ENCODE results near the gene FANCD2. TPM values are rescaled to one million over a fixed set of nuclear protein-coding genes. Genes with fewer than 3 reads are reported as not detected.
"Not testable (repeated sequence)": the region's sequence is repeated elsewhere in the genome, so short reads cannot be mapped to it uniquely, and the experiment has no call there.

The FANCD2 gene
- total and polyA plus RNA-seq, 4 donors = 1.9 to 5.4 (median 4.7) TPM; not detected in 1

- Histone ChIP-seq H3K36me3 (ENCODE audit: control insufficient read depth in 1 of 2, insufficient read depth in 2 of 2, low read length in 1 of 2) (no peaks in the 10 kb centered on the region), H3K9me3 (ENCODE audit: control insufficient read depth, low read length) (no peaks in the 10 kb centered on the region), H3K27ac (ENCODE audit: low read depth in 1 of 2, low read length in 2 of 2) (no peak overlapping the region), H3K27me3 (ENCODE audit: control insufficient read depth in 1 of 2, insufficient read depth in 2 of 2, low read length in 1 of 2) (no peaks in the 10 kb centered on the region), H3K4me1 (ENCODE audit: control insufficient read depth in 1 of 2, insufficient read depth in 2 of 2, low read length in 2 of 2) (no peaks in the 10 kb centered on the region), H3K4me3 (ENCODE audit: low read length in 2 of 2) (no peak overlapping the region)
- intact Hi-C loops (cut with DNase I) = no loop called here
- ATAC-seq (ENCODE audit: low FRiP score) = no peak
- no peak for DNase-seq
- 95 to 96% methylated on average over 2 of the region's 2 CpGs for WGBS, 2 donors
Measured at GRCh38 chr3:10002951-10003350, 23.3 kb upstream of the FANCD2 start.

- H3K36me3 ChIP-seq (ENCODE audit: control insufficient read depth in 1 of 2, insufficient read depth in 2 of 2, low read length in 1 of 2) = no peaks in the 10 kb centered on the region
- DNase-seq (no peak), ATAC-seq (ENCODE audit: low FRiP score) (no peak)
- H3K9me3 ChIP-seq (ENCODE audit: control insufficient read depth, low read length) = no peaks in the 10 kb centered on the region
- no peak overlapping the region for H3K4me3 ChIP-seq (ENCODE audit: low read length in 2 of 2)
- no peaks in the 10 kb centered on the region for H3K27me3 ChIP-seq (ENCODE audit: control insufficient read depth in 1 of 2, insufficient read depth in 2 of 2, low read length in 1 of 2)
- no peaks in the 10 kb centered on the region for H3K4me1 ChIP-seq (ENCODE audit: control insufficient read depth in 1 of 2, insufficient read depth in 2 of 2, low read length in 2 of 2)
- WGBS, 2 donors = 88 to 89% methylated on average over 7 of the region's 7 CpGs
- intact Hi-C loops (cut with DNase I) = no loop called here
- no peak overlapping the region for H3K27ac ChIP-seq (ENCODE audit: low read depth in 1 of 2, low read length in 2 of 2)
Measured at GRCh38 chr3:10004506-10004905, 21.7 kb upstream of the FANCD2 start.

GRCh38 chr3:10004960-10005564 is 21.2 kb upstream of the FANCD2 start:
- no peaks in the 10 kb centered on the region for H3K36me3 ChIP-seq (ENCODE audit: control insufficient read depth in 1 of 2, insufficient read depth in 2 of 2, low read length in 1 of 2)

GRCh38 chr3:10006048-10006761 is 20.0 kb upstream of the FANCD2 start:
- WGBS, 2 donors = 64 to 65% methylated on average over 10 of the region's 10 CpGs
- DNase-seq (peak in 1 of 2 donors; percentile 34), ATAC-seq (ENCODE audit: low FRiP score) (no peak)
- Histone ChIP-seq H3K4me3 (ENCODE audit: low read length in 2 of 2) (no peak overlapping the region), H3K9me3 (ENCODE audit: control insufficient read depth, low read length) (no peaks in the 10 kb centered on the region), H3K27me3 (ENCODE audit: control insufficient read depth in 1 of 2, insufficient read depth in 2 of 2, low read length in 1 of 2) (no peaks in the 10 kb centered on the region), H3K4me1 (ENCODE audit: control insufficient read depth in 1 of 2, insufficient read depth in 2 of 2, low read length in 2 of 2) (no peaks in the 10 kb centered on the region), H3K27ac (ENCODE audit: low read depth in 1 of 2, low read length in 2 of 2) (no peak overlapping the region), H3K36me3 (ENCODE audit: control insufficient read depth in 1 of 2, insufficient read depth in 2 of 2, low read length in 1 of 2) (no peaks in the 10 kb centered on the region)
- intact Hi-C loops (cut with DNase I) = no loop called here

More at GRCh38 chr3:10004960-10005564, 21.2 kb upstream of the FANCD2 start:
- no peak overlapping the region for H3K4me3 ChIP-seq (ENCODE audit: low read length in 2 of 2)
- no peak for DNase-seq
- WGBS, 2 donors = 63 to 71% methylated on average over 5 of the region's 5 CpGs
- no peaks in the 10 kb centered on the region for H3K4me1 ChIP-seq (ENCODE audit: control insufficient read depth in 1 of 2, insufficient read depth in 2 of 2, low read length in 2 of 2)
- H3K27me3 ChIP-seq (ENCODE audit: control insufficient read depth in 1 of 2, insufficient read depth in 2 of 2, low read length in 1 of 2) = no peaks in the 10 kb centered on the region
- ATAC-seq (ENCODE audit: low FRiP score) = no peak
- intact Hi-C loops (cut with DNase I) = no loop called here
- H3K9me3 ChIP-seq (ENCODE audit: control insufficient read depth, low read length) = no peaks in the 10 kb centered on the region
- no peak overlapping the region for H3K27ac ChIP-seq (ENCODE audit: low read depth in 1 of 2, low read length in 2 of 2)

GRCh38 chr3:10006762-10007090 is 19.5 kb upstream of the FANCD2 start:
- ATAC-seq (ENCODE audit: low FRiP score) = no peak
- Histone ChIP-seq H3K27ac (ENCODE audit: low read depth in 1 of 2, low read length in 2 of 2) (no peak overlapping the region), H3K4me3 (ENCODE audit: low read length in 2 of 2) (no peak overlapping the region), H3K36me3 (ENCODE audit: control insufficient read depth in 1 of 2, insufficient read depth in 2 of 2, low read length in 1 of 2) (no peaks in the 10 kb centered on the region), H3K27me3 (ENCODE audit: control insufficient read depth in 1 of 2, insufficient read depth in 2 of 2, low read length in 1 of 2) (no peaks in the 10 kb centered on the region), H3K9me3 (ENCODE audit: control insufficient read depth, low read length) (no peaks in the 10 kb centered on the region), H3K4me1 (ENCODE audit: control insufficient read depth in 1 of 2, insufficient read depth in 2 of 2, low read length in 2 of 2) (no peaks in the 10 kb centered on the region)
- 34 to 41% methylated on average over 8 of the region's 8 CpGs for WGBS, 2 donors
- peak in 1 of 2 donors; percentile 27 for DNase-seq
- intact Hi-C loops (cut with DNase I) = no loop called here

GRCh38 chr3:10007126-10007782 is 19.0 kb upstream of the FANCD2 start:
- no peaks in the 10 kb centered on the region for H3K4me1 ChIP-seq (ENCODE audit: control insufficient read depth in 1 of 2, insufficient read depth in 2 of 2, low read length in 2 of 2)
- intact Hi-C loops (cut with DNase I) = no loop called here
- no peak overlapping the region for H3K27ac ChIP-seq (ENCODE audit: low read depth in 1 of 2, low read length in 2 of 2)
- H3K4me3 ChIP-seq (ENCODE audit: low read length in 2 of 2) = no peak overlapping the region
- ATAC-seq (ENCODE audit: low FRiP score) (no peak), DNase-seq (peak in 1 of 2 donors; percentile 43)
- WGBS, 2 donors = 77 to 80% methylated on average over 7 of the region's 7 CpGs
- H3K27me3 ChIP-seq (ENCODE audit: control insufficient read depth in 1 of 2, insufficient read depth in 2 of 2, low read length in 1 of 2) = no peaks in the 10 kb centered on the region
- no peaks in the 10 kb centered on the region for H3K9me3 ChIP-seq (ENCODE audit: control insufficient read depth, low read length)
- no peaks in the 10 kb centered on the region for H3K36me3 ChIP-seq (ENCODE audit: control insufficient read depth in 1 of 2, insufficient read depth in 2 of 2, low read length in 1 of 2)

GRCh38 chr3:10008216-10008587 is 18.0 kb upstream of the FANCD2 start:
- H3K4me3 ChIP-seq (ENCODE audit: low read length in 2 of 2); H3K4me1 ChIP-seq (ENCODE audit: control insufficient read depth in 1 of 2, insufficient read depth in 2 of 2, low read length in 2 of 2); H3K27me3 ChIP-seq (ENCODE audit: control insufficient read depth in 1 of 2, insufficient read depth in 2 of 2, low read length in 1 of 2); DNase-seq; H3K9me3 ChIP-seq (ENCODE audit: control insufficient read depth, low read length); H3K36me3 ChIP-seq (ENCODE audit: control insufficient read depth in 1 of 2, insufficient read depth in 2 of 2, low read length in 1 of 2); ATAC-seq (ENCODE audit: low FRiP score); intact Hi-C loops (cut with DNase I); H3K27ac ChIP-seq (ENCODE audit: low read depth in 1 of 2, low read length in 2 of 2): not testable (repeated sequence)
- 75% methylated on average over 4 of the region's 4 CpGs for WGBS, 2 donors

- ATAC-seq (ENCODE audit: low FRiP score) = peak; percentile 87
- intact Hi-C loops (cut with DNase I) = no loop called here
- 6 to 10% methylated on average over 23 of the region's 23 CpGs for WGBS, 2 donors
- no peaks in the 10 kb centered on the region for H3K27me3 ChIP-seq (ENCODE audit: control insufficient read depth in 1 of 2, insufficient read depth in 2 of 2, low read length in 1 of 2)
- no peaks in the 10 kb centered on the region for H3K36me3 ChIP-seq (ENCODE audit: control insufficient read depth in 1 of 2, insufficient read depth in 2 of 2, low read length in 1 of 2)
- no peaks in the 10 kb centered on the region for H3K9me3 ChIP-seq (ENCODE audit: control insufficient read depth, low read length)
- no peaks in the 10 kb centered on the region for H3K4me1 ChIP-seq (ENCODE audit: control insufficient read depth in 1 of 2, insufficient read depth in 2 of 2, low read length in 2 of 2)
- H3K27ac ChIP-seq (ENCODE audit: low read depth in 1 of 2, low read length in 2 of 2) = no peak overlapping the region
- H3K4me3 ChIP-seq (ENCODE audit: low read length in 2 of 2) = no peak overlapping the region
- DNase-seq = peak; percentile 91 to 96
Measured at GRCh38 chr3:10008588-10009344, 17.5 kb upstream of the FANCD2 start.

Data from aorta (tissue), 5 donors.